Stimulated activated CD8-positive, alpha-beta memory T cell treated with anti-CD3 and anti-CD28 coated beads, Interleukin-15, amount 100 ng/mL, for 48 hours (primary cell): ENCODE data around the gene EDN2.

Source experiments
- DNase-seq, 2 donors: peaks; one replicate each; pipeline ENCODE4 v3.0.0-alpha.2; 2020; ENCODE audit warnings: low read depth in 2 of 2

Gene EDN2

GRCh38 chr1:41498804-41499203 is 14.3 kb upstream of the EDN2 start:
- DNase-seq = no peak

- DNase-seq = no peak
Observed at GRCh38 chr1:41498391-41498790, 13.9 kb upstream of the EDN2 start.

GRCh38 chr1:41497461-41498030 is 13.1 kb upstream of the EDN2 start:
- no peak for DNase-seq

- DNase-seq = no peak
Observed at GRCh38 chr1:41497056-41497440, 12.6 kb upstream of the EDN2 start.

GRCh38 chr1:41496080-41497055 is 11.9 kb upstream of the EDN2 start:
- peak; percentile 44 to 50 for DNase-seq

GRCh38 chr1:41495210-41495948 is 10.9 kb upstream of the EDN2 start:
- DNase-seq = no peak

- DNase-seq = no peak
Observed at GRCh38 chr1:41494351-41495209, 10.1 kb upstream of the EDN2 start.

- no peak for DNase-seq
Observed at GRCh38 chr1:41493626-41494350, 9.3 kb upstream of the EDN2 start.

- peak in 1 of 2 donors; percentile 42 for DNase-seq
Observed at GRCh38 chr1:41493117-41493536, 8.6 kb upstream of the EDN2 start.

GRCh38 chr1:41492341-41492848 is 7.9 kb upstream of the EDN2 start:
- DNase-seq = peak; percentile 31 to 40

- no peak for DNase-seq
Observed at GRCh38 chr1:41490911-41491310, 6.4 kb upstream of the EDN2 start.

GRCh38 chr1:41489561-41489960 is 5.1 kb upstream of the EDN2 start:
- DNase-seq = no peak

GRCh38 chr1:41488040-41488951 is 3.8 kb upstream of the EDN2 start:
- DNase-seq = no peak

- DNase-seq = no peak
Observed at GRCh38 chr1:41487126-41488039, 2.9 kb upstream of the EDN2 start.

GRCh38 chr1:41486371-41487125 is 2.1 kb upstream of the EDN2 start:
- DNase-seq = no peak

- DNase-seq = no peak
Observed at GRCh38 chr1:41486053-41486370, 1.5 kb upstream of the EDN2 start.

GRCh38 chr1:41485605-41486004 is 1.1 kb upstream of the EDN2 start:
- no peak for DNase-seq

GRCh38 chr1:41483960-41484401 is 502 bp downstream of the EDN2 start:
- DNase-seq = no peak
